ENCODE results near the gene PUS1.

Gene PUS1

DNA sequence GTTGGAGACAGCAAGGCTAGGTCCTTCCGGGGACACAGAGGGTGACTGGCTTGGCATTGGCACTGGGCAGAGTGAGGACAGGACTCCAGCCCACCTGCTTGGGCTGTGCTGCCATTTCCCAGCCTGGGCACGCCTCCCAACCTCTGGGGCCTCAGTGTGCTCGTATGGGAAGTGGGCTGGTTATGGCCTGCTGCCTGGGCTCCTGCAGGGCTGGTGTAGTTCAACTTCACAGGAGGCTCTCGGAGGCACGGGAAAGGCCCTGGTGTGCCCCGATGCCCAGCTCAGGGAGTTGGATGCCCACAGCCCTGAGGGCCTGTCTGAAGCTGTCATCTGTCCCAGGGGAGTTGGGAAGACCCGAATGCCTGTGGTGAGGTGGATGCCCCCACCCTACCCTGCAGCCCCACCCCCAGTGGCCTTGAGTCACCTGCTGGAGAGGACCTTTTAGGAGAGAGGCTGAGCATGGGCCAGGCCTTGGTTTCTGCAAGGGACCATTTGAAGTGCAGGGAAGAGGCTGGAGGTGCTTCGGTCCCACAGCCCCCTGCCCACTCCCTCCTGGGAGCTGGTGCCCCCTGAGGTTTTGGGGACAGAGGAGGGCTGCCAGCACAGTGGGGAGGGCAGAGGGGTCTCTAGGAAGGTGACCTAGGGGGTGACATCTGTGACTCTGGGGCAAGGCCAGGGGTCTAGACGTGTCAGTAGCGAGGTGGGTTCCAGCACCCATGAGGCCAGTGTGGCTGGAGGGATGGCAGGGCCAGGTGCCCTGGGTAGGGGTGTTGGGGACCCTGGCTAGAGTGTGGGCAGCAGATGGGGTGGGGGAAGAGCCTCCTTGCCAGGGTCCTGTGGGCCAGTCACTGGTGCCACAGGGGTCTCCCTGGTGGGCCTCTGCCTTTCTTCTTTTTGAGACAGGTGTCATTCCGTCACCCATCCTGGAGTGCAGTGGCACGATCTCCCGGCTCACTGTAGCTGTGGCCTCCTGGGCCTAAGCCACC, 25.5 kb upstream of the PUS1 start:
- no peak for DNase-seq

DNA sequence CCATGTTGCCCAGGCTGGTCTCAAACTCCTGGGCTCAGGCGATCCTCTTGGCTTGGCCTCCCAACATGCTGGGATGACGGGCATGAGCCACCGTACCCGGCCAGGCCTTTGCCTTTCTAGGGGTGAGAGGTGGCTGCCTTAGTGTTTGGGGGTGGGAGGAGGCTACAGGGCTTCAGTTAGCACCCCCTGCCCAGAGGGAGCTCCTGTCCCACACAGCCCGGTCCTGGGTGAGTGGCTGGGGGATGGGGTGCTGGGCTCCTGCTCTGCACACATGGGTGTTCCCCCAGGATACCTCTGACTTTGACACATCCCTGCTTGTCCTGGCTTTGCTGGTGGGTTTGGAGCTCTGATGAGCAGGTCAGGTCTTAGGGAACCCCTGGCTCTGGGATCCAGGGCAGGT, 24.7 kb upstream of the PUS1 start:
- no peak for DNase-seq

DNA sequence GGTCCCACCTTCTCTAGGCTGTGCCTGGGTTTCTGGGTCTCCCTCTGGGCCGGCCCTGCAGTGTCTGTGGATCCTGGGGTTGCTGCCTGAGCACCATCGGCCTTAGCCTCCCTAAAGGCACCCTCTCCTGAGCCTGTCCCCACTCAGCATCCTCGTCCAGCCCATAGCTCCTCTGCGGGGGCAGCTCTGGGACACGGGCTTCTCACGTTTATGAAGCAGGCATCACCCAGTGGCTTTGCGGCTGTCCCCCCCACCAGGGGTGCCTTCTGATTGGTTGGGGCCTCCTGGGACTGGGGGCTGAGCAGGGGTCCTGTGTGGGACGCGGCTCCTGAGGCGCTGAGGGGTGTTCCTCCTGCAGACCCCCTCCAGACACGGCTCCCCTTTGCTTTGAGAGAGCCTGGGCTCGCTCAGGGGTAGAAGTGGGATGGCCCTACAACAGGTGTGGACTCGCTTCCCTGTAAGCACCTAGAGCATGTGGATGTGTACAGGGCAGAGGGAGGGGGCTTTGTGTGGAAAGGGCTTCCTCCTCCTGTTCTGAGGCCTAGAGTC, 23.9 kb upstream of the PUS1 start:
- DNase-seq, result no peak

DNA sequence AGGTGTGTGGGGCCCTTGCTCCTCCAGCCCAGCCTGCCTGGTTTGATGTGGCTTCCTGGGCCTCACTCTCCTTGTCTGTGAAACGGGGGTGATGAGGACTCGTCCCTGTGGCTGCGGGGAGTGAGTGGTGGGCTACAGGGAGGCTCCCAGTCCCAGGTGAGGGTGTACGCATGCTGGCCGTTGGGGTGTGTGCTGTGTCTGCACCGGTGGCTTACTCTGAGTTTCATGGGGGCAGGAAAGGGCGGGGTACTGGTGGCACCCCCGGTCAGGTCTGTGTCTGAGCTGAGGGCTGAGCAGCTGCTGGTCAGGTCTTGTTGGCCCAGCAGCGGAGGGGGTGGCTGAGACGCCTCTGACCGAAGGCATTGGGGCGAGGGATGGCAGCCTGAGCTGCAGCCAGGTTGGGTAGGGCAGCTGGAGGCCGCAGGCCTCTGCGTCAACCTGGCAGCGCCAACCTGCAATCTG, 23.4 kb upstream of the PUS1 start:
- no peak for DNase-seq

DNA sequence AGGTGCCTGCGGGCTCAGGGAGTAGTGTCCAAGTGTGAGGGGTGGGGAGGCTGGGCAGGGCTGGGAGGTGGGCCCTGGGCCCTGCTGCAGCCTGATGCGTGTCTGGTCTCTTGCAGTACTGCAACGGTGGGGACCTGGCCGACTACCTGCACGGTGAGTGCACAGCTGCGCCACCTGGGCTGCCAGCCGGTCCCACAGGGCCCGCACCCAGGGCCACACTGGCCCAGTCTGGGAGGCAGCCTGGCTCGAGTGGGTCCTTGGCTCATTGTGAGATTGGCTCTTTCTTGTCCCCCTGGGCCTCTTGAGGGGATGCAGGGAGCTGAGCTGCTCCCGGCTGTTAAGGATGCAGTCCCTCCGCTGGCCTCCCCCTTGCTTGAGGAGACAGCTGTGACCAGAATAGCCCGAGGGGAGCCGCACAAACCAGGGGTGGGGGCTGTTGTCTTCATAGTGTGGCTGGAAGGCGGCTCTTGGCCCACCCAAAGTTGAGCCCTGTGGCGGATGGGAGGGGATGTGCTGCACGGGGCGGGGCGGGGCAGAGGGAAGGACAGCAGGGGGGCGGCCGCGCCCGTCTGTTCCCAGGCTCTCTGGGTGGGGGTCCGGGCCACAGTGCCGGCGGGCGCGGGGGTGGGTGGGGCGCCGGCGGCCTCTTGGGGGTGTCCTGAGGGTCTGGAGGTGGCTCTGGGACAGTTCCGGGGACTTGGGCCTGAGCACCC, 21.5 kb upstream of the PUS1 start:
- no peak for DNase-seq

DNA sequence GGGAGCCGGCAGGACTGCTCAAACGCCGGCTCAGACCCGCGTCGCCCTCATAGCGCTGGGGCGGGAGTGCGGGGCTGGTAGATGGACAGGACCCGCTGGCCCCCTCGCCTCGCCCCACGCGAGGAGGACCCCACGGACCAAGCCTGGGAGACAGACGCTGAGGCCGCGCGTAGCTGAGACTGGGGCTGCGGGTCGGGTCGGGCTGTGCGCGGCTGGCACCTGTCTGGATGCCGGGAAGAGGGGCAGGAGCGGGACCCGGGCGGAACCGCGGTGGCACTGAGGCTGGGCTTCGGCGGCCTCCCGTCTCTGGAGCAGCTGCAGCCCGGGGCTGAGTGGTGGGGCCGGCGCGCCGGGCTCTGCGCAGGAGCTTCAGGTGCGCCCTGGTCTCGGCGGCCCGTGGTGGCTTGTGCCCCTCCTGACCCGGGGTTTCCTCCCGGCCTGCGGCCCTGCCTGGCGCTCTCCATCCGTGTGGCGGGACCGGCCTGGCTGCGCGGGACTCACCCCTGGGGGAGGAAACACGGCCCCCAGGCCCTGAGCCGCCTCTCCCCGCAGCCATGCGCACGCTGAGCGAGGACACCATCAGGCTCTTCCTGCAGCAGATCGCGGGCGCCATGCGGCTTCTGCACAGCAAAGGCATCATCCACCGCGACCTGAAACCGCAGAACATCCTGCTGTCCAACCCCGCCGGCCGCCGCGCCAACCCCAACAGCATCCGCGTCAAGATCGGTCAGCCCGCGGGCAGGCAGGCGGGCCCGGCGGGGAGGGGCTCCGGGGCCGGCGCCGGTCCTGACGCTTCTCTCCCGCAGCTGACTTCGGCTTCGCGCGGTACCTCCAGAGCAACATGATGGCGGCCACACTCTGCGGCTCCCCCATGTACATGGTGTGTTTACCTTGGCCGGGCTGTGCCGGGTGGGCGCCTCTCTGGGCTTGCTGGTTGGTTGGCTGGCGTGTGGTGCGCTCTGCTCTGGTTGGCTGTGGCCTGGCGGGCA, 20.7 kb upstream of the PUS1 start:
- no peak for DNase-seq

DNA sequence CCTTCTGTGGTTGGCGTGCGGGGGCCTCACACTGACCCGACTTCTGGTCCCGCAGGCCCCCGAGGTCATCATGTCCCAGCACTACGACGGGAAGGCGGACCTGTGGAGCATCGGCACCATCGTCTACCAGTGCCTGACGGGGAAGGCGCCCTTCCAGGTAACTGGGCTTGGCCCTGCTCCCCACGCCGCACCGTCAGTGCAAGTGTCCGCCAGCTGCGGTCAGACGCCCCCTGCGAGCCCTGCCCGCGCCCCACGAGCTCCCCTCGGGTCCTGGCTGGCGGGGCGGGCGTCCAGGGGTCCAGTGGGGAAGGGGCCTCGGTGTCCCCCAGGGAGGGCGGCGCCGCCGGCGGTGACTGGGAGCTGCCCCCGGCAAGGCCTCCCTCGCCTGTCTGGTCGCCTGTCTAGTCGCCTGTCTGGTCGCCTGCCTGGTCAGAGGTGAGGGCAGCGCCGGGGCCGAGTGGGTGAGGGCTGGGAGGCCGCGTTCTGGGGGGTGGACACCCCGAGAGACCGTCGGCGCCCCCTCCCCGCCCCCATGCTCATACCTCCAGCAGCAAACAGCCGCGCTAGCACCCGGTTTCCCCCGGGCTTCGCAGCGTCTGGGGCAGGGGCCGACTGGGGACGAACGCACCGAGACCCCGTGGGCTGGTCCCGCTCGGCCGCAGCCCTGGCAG, 19.9 kb upstream of the PUS1 start:
- no peak for DNase-seq

DNA sequence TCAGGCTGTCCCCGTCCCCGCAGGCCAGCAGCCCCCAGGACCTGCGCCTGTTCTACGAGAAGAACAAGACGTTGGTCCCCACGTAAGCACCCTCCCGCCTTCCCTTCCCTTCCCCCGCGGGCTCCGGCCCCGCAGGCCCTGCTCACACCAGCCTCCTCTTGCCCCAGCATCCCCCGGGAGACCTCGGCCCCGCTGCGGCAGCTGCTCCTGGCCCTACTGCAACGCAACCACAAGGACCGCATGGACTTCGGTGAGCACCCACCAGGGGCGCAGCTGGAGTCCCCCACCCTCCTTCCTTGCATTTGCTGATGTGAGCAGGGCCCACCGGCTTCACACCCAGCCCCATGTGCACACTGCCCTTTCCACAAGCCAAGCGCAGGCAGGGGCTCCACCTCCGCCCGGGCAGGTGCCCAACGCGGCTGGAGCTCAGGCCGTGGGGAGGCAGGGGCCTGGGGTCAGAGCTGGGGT, 19.3 kb upstream of the PUS1 start:
- DNase-seq, result no peak

DNA sequence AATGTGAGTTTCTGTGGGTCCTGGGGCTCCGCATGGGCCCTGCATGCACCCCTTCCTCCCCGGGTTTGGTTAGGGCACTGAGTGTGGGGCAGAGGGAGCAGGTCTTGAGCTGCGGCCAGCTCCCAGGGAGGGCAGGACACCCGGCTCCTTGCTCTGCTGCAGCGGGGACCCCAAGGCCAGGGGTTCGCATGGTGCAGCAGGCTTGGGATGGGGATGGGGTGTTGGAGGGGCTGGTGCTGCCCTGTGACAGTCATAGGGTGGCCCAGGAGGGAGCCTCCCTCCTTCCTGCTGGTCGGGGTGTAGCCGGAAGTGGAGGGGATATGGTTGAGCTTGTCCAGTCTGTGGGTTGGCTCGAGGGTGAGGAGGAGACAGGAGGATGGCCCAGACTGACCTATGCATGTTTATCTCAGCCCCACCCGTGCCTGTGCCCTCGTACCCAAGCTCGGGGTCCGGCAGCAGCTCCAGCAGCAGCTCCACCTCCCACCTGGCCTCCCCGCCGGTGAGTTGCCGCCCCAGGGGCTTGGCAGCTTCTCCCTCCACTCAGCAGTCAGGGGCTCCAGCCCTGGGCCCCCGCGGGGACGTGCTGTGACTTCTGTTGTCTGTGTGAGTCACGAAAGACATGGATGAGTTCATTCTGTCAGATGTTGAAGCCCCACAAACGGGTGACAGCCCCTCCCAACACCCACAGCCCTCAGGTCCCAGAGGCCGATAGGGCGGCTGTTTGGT, 18.6 kb upstream of the PUS1 start:
- no peak for DNase-seq

DNA sequence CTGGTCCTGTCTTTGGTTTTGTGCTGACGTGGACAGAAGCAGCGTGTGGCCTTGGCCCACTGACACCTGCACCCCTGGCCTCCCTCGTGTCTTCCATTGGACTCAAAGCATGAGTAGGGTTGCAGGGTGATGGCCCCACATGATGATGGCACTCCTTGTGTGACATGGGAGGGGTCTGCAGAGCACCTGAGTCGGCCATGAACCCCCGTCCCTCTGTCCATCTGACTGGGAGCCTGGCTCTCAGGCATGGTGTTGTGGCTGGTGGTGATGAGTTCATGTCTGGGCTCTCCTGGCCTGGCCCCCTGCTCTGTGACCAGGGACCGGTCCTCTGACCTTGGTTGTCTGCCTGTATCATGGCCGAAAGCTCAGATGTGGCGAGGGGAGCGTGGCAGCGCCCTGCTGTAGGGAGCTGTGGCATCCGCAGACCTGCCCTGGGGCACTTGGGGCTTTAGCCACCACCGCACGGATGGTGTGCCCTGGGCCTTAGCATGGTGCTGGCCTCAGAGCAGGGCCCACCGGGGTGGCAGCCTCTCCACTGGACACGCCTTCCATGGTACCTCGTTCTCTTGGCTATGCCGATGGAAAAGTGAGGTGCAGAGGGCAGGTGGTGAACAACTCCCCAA, 17.9 kb upstream of the PUS1 start:
- DNase-seq, result no peak

DNA sequence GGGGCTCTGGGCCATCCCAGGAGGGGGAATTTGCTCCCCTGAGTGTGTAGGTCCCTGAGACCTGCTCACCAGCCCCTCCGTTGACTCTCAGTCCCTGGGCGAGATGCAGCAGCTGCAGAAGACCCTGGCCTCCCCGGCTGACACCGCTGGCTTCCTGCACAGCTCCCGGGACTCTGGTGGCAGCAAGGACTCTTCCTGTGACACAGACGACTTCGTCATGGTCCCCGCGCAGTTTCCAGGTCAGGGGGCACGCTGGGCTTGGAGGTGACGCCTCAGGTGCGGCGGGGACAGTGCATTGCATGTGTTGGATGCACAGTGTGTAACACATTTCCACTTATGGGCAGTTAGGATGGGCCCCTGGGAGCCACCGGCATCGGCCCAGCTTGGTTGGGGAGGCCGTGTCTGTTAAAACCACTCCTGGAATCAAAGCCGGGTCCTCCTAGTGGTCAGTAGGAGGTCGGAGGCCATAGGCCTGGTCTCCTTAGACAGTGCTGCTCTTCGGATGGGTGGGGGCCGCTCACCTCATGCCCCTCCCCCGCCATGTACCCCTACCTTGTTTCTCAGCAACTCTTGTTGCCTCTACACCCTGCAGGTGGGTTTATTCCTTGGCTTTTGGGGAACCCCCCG, 17.1 kb upstream of the PUS1 start:
- DNase-seq, result no peak

DNA sequence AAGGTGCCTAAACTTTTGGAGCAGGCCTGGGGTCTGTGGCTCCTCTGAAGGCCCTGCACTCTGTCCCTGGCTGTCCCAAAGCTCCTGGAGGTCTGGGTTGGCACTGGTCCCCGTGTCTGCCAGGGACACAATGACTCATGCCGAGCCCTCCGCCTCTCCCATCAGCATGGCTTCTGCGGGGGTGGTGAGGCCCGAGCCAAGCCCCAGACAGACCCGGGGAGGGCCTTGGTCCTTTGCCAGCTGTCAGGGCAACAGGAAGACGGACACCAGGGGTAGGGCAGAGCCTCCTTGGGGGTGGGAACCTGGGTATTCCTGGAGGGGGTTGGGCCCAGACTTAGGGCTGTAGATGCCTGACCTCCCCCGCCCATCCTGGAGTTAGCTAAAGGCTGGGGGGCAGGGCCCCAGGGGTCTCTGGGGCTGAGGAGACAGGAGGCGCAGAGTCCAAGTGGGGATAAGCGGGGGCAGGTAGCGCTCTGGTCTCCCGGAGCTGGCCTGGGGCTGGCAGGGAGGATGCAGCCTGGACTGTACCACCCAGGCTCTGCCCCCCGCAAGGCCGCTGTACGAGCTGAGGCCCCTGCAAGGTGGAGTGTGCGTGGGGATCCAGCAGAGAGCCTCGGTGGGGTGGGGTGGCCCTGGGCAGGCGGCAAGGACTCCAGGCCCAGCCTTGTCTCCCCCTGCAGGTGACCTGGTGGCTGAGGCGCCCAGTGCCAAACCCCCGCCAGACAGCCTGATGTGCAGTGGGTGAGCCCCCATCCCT, 16.4 kb upstream of the PUS1 start:
- DNase-seq, result no peak

DNA sequence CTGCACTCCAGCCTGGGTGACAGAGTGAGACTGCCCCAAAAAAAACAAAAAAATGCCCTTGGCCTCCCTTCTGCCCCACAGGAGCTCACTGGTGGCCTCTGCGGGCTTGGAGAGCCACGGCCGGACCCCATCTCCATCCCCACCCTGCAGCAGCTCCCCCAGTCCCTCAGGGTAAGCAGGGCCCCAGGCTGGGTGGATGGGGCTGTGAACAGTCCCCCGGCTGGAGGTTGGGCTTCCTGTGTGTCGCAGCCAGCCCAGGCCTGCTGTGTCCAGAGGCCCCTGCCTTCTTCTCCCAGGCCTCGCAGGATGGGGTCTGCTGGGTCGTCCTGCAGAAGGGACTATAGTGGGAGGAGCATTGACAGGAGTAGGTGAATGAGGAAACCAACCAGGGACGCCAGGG, 15.4 kb upstream of the PUS1 start:
- DNase-seq, result no peak

DNA sequence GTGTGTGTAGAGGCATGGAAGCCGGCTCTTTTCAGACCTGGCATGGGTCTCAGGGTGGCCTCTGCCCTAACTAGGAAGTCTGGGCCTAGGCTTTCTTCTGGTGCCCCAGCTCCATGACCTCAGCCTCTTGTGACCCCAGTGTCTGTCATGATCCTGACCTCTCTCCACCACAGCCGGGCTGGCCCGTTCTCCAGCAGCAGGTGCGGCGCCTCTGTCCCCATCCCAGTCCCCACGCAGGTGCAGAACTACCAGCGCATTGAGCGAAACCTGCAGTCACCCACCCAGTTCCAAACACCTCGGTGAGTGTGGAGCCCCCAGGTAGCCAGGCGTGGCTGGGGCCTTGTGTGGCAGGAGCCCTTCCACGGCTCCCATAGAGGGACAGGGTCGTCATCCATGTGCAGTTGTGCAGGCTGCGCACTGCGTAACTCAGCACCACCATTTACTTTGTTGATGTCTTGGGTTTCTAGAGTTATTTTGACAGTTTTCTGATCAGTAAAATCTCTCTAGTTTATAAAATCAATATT, 14.8 kb upstream of the PUS1 start:
- DNase-seq, result no peak

DNA sequence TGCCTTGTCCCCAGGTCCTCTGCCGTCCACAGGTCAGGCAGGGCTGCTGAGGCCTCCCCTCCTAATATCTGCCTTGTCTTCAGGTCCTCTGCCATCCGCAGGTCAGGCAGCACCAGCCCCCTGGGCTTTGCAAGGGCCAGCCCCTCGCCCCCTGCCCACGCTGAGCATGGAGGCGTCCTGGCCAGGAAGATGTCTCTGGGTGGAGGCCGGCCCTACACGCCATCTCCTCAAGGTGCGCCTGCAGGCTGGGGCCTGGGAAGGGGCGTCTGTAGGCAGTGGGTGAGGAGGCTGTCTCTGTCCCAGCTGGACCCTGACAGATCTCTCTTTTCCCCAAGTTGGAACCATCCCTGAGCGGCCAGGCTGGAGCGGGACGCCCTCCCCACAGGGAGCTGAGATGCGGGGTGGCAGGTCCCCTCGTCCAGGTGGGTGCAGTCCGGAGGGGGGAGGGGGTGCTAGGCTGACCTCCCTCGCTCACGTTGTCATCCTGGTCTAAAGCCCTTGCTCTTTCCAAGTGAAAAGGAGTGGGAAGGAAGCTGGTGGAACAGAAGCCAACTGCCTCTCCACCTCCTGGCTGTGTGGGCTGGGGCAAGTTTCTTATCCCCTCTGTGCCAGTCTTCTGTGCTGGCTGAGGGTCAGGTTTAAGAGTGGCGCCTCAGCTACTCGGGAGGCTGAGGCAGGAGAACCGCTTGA, 13.9 kb upstream of the PUS1 start:
- no peak for DNase-seq

DNA sequence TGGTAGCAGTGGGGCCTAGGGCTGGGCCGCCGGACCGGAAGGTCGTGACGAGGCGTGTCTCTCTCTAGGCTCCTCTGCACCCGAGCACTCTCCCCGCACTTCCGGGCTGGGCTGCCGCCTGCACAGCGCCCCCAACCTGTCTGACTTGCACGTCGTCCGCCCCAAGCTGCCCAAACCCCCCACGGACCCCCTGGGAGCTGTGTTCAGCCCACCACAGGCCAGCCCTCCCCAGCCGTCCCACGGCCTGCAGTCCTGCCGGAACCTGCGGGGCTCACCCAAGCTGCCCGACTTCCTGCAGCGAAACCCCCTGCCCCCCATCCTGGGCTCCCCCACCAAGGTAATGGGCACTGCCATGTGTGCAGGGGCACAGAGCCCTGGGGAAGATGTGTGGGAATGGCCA, 13.3 kb upstream of the PUS1 start:
- DNase-seq, result no peak

DNA sequence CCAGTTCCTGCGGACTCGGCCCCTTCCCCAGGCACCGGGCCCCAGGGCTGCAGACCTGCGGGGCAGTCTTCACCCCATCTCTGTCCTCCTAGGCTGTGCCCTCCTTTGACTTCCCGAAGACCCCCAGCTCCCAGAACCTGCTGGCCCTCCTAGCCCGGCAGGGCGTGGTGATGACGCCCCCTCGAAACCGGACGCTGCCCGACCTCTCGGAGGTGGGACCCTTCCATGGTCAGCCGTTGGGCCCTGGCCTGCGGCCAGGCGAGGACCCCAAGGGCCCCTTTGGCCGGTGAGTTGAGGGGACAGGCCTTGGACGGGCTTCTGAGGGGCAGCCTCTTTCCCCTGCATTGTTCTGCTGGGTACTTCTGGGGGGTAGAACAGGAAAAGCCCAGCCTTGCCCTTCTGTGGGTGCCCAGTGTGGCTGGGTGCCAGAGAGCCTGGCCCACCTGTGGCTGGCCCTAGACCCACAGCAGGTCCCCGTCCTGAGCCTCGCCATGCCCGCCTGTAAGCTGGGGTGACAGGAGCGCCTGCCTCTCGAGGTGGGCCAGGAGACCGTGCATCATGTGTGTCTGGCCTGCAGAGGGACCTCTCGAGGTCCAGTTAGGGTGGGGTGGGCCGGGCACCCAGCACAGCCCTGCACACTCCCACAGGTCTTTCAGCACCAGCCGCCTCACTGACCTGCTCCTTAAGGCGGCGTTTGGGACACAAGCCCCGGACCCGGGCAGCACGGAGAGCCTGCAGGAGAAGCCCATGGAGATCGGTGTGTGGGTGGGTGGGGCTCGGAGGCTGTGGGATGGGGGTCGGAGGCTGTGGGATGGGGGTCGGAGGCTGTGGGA, 12.6 kb upstream of the PUS1 start:
- DNase-seq, result no peak

Measured in NCI-H2227 treated with DMSO at 0.1 percent for 48 hours (cell line).